Fibroblast of skin of right quadriceps (primary cell): ENCODE data around the gene KCNN1.

Experiments used
- DNase-seq: peaks from one replicate; pipeline ENCODE4 v3.0.0-alpha.2; 2013

The KCNN1 gene

DNA sequence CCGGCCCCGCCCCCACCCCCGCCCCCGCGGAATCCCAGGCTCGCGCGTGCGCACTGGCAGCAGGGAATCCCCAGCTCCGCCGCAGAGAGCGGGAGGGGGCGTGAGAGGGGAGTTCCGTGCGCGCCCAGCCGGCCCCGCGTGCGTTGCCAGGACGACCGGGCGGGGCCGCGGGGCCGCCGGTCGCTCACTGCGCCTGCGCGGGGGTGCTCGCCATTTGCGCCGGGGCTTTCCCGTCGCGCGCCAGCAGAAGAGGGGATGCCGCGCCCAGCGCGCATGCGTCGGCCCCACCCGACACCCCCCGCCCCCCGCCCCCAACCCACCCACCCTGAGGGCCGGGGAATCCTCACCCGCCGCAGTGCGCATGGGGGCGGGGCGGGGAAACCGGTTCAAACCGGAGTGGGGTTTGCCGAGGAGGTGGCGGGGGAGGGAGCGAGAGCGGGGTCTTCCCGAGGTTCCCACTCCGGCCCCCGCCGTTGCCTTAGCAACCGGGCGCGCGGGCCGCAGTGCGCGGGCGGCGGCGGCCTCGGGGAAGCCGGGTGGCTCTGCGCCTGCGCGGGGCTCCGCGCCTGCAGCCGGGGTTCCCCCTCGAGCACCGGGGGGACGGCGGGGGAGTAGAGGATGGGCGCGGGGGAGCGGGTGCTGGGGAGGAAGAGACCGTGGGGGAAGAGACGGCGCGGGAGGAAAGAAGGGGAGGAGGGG, 18.9 kb upstream of the KCNN1 start:
- peak; percentile 94 for DNase-seq

DNA sequence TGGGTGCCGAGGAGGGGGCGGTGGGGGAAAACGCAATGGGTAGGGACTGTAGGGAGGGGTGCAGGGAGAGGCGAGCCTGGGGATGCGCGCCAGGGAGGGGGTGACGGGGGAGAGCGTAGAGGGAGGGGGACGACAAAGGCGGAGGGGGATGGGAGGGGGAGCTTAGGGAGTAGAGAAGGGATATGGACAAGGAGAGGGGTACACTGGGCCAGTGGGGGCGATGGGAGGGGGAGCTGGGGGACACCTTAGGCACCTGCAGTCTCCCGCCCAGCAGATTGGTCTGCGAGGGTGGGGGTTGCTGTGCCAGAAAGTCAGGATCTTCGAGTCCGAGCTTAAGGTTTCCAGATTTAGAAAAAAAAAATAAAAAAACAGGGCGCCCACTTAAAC, 18.4 kb upstream of the KCNN1 start:
- DNase-seq, result no peak

DNA sequence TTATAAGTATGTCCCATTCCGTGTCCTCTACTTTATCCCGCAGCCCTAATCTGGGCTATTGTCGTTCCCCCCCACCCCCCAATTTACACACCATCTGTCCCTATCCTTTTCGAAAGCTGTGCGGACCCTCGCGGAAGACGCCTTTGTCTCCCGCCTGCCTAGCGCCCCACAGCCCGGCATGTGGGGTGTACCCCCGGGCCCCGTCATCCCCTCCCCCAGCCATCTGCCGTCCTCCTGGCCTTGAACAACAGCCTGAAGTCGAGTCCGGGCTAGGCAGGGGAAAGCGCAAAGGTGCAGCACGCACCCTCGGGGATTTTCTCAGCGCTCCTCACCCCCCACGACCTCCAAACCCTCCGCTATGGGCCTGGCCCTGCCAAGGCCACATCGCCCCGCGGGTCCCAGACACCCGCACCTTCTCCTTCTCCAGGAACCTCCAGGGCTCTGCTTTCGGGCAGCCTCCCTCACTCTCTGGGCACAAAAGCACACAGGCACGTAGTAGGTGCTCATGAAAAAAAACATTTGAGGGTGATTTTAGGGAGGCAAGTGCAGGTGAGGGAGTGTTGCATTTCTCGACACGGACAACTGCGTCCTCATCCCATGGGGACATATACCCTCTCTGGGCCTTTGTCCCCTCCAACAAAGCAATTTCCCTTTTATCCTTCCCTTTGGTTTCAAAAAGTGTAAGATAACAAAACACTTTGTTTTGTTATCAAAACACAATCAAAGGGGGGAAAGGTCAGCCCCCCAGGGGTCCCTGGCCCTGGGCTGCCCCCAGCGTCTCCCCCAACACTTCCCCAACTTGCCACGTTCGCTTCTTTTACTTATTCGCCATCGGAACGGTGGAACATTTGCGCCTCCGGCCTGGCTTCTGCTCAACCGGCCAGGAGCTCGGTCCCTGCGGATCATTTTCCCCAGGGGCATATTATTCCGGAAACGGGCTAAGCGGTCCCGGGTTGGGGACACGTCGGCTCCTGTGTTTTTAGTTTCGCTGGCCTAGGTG, 17.7 kb upstream of the KCNN1 start:
- DNase-seq, result no peak

DNA sequence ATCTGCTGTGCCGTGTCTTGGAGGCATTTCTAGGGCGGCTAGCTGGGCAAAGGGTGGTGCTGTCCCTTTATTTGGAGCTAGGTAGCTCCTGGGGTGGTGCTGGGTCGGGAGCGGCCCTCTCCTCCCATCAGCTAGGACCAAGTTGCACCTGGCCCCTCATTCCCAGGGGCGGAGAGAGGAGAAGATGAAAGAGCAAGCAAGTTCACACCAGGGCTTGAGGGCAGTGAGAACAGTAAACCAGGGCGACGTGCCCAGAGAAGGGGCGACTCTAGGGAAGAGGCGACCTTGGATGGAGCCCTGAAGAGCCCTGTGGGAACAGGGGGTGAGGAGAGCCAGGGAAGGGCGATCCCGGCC, 17.0 kb upstream of the KCNN1 start:
- no peak for DNase-seq

DNA sequence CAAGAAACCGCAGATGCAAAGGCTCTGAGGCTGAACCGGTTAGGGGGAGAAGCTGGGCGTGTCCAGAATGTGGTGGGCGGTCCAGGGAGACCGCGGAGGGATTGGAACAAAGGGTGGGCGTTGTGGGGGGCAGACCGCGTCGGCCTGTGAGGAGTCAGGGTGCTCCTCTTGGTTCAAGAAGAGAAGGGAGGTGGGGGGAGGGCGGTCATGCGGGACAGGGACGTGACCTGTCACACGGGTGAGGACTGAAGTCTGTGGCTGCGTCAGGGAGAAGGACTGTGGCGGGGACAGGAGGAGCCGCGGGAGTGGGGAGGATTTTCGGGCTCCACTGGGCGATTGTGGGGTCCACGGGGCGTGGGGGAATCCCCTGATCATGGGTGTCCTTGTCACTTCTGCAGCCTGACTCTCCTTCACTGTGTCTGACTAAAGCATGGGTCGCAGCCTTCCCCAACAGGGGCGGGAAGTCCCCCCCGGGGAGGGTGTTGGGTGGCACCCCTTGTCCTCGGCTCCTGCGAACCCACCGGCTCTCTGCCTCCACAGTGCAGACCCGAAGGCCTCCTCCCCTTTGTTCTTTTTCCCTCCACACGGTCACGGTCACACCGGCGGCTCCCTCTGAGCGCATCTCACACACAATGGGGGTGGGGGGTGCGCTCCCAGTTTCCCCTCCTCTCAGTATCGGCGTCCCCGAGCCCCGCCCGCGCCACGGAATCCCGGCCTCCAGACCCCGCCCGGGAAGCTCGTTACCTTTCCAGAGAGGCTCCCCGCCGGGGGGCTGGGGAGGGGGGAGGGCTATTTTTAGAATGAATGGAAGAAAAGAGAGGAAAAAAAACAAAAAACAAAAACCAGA, 16.4 kb upstream of the KCNN1 start:
- DNase-seq, result no peak

- DNase-seq, result no peak
Observed at GRCh38 chr19:17951157-17951989, 15.5 kb upstream of the KCNN1 start.

- DNase-seq, result no peak
Observed at GRCh38 chr19:17951990-17952976, 14.6 kb upstream of the KCNN1 start.

GRCh38 chr19:17953316-17953801, 13.5 kb upstream of the KCNN1 start:
- no peak for DNase-seq

- no peak for DNase-seq
Observed at GRCh38 chr19:17953869-17954268, 13.0 kb upstream of the KCNN1 start.

DNA sequence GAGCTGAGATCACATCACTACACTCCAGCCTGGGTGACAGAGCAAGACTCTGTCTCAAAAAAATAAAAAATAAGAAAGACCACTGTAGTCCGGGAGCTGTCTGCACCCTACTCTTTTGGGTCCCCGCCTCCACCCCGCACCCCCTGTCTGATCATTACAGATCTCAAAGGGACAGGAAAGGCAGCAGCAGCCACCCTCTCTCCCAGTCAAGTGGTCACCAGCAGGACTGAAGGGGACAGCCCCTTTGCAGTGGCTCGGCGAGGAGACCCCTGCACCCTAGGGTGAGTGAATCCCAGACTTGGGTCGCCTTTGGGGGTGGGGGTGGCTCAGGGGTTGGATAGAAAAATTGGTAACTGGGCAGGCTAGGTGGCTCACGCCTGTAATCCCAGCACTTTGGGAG, 12.5 kb upstream of the KCNN1 start:
- no peak for DNase-seq

- no peak for DNase-seq
Observed at GRCh38 chr19:17957149-17957849, 9.6 kb upstream of the KCNN1 start.

DNA sequence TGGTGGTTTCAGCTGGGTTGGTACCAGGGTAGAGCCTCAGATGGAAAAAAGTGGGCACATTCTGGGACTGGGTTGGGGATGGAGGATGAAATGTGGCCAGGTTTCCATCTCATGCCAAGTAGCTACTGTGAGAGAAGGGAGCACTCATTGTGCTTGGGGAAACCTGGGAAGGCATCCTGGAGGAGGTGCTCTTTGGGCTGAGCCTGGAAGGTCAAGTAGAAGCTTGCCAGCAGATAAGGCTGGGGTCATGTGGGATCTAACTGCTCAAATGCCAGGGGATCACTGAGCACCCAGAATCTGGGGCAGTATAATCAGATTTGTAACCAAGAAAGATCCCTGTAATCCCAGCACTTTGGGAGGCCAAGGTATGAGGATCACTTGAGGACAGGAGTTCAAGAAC, 9.0 kb upstream of the KCNN1 start:
- DNase-seq, result no peak

DNA sequence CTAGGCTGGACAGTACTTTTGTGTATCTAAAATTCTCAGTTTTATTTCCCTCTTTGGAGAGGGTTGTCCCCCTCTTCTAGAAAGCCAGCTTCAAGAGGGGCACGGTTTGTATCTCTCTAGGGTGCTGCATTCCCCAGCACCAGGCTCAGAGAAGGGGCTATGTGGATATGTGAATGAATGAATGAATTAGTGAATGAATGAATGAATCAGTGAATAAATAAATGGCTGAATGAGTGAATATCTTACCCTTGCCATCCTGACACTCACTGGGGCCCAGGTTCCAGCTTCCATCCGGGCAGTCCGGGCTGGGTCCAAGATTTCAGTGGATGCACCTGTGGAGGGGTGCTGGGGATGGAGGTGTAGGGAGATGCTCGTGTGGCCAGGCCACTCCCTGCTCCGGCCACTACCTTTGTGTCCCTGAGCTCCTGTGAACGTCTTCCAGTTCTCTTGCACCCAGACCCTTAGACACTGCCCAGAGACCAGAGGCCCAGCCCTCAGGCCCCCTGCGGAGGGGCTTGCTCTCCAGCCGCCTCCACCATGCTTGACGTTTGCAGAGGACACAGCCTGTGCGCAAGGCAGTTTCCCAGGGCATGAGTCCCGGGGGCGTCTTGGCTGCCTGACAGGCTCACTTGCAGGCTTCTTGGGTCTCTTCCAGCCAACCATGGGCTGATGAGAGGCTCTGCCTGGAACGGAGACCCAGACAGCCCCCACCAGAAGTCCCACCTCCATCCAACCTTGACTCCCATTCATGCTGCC, 2.8 kb upstream of the KCNN1 start:
- DNase-seq, result no peak

DNA sequence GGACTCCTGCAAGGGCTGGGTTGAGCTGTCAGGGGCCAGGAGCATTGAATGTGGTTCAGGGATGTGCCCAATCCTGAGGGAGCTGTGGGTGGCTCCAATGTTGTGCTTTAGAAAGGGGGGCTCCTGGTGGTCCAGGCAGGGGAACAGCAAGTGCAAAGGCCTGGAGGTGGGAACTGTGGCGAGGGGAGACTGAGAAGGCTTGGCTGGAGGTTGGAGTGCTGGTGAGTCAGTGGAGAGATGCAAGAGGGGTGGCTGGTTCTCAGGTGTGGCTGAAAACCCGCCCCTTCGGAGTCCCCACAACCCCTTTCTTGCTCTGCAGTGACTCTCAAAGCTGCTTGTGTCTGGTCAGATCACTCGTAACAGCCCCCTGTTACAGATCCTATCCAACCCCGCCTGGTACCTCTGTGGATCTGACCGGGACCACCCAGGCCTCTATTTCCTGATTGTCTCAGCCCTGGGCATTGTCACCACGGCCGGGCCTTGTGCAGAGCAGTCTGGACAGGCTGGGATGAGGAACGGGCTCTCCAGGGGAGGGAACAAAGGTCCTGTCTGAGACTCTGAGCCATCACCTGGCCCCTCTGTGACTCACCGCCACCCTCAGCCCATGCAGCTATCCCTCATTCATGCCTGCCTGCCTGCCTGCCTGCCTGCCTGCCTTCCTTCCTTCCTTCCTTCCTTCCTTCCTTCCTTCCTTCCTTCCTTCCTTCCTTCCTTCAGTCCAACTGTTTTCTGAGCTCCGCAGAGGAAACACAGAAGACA, 1.4 kb upstream of the KCNN1 start:
- no peak for DNase-seq

DNA sequence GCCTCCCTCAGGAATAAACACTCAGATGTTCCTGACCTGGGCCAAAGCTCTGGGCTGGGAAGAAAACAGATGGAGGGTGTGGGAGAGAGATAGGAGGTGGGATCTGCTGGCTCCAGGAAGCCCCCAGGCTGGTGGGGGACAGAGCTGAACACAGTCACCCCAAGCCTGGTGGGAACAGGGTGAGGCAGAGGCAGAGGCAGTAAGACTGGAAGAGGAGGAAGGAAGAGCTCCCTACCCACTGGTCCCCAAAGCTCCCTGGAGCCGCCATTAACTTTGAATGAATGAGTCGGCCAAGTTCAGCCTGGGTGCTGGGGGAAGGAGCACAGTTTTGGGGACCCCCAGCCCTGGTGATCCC, 801 bp upstream of the KCNN1 start:
- DNase-seq, result no peak

DNA sequence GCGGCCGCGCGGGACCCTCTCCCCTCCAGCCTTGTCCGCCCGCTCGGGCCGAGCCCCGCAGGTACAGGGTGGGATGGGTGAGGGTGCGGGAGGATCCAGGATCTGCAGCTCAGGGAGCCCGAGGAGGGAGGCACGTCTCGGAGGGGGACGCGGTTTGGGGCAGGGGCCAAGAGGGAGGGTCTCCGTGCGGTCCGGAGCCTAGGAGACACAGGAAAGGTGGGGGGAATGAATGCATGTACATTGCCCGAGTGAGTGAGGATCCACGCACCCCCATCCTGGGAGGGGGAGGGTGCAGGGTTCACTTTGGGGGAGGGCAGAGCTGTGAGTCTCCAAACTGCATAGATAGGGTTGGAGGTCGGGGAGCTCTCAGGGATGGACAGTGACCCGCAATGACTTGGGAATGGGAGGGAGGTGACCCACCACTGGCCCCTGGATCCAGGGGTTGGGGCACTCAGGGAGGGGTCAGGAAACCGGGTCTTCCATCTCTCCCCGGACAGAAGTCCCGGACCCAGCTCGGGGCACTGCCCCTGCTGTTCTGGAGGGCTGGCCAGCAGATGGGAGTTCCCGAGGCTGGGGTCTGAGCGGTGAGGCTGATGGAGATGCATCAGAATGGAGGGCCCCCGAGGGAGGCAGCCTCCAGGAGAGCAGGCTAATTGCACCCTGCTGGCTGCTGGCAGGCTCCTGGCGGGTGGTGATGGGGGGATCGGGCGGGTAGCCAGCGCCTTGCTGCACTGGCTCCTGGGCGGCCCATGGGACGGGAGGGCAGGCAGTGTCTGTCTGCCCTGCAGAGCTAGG, 547 bp downstream of the KCNN1 start:
- DNase-seq, result no peak

- no peak for DNase-seq
Observed at GRCh38 chr19:17968362-17968761, 1.5 kb downstream of the KCNN1 start.
